ENCODE data around the gene WDR37. TPM values are rescaled to one million over a fixed set of nuclear protein-coding genes. Genes with fewer than 3 reads are reported as not detected.

WDR37 gene
- total RNA-seq, 1 donor from 2014 or later = 37.9 TPM

DNA sequence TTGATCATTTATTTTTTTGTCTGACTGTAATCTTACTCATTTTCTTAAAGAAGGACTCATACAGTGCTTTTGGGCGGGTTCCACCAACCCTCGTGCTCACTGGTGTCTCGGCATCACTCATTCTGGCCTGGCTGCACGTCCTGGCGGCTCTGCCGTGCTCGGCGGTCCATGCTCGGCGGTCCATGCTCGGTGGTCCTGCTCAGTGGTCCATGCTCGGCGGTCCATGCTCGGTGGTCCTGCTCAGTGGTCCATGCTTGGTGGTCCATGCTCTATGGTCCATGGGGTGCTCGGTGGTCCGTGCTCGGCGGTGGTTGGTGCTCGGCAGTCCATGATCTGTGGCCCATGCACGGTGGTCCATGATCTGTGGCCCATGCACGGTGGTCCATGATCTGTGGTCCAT is 72.5 kb downstream of the WDR37 start:
- DNase-seq = no peak

DNA sequence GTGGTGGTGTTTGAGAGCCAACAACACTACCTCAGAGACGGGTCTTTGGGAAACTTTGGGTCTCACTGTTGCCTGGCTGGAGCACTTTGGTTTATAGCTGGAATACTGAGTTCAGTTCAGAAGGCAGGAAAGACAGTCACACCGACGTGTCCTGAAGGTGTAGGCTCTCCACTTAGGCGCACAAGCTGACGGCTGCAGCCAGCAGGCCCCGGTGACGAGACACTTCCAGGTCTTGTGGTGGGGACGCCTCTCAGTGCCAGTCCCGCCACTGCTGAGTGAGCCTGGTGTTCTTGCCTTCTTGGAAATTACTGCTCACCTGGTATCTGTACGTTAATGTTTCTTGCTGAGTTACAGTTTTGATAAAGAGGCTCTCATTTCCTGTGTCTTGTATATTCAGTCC is 74.0 kb downstream of the WDR37 start:
- DNase-seq = no peak

DNA sequence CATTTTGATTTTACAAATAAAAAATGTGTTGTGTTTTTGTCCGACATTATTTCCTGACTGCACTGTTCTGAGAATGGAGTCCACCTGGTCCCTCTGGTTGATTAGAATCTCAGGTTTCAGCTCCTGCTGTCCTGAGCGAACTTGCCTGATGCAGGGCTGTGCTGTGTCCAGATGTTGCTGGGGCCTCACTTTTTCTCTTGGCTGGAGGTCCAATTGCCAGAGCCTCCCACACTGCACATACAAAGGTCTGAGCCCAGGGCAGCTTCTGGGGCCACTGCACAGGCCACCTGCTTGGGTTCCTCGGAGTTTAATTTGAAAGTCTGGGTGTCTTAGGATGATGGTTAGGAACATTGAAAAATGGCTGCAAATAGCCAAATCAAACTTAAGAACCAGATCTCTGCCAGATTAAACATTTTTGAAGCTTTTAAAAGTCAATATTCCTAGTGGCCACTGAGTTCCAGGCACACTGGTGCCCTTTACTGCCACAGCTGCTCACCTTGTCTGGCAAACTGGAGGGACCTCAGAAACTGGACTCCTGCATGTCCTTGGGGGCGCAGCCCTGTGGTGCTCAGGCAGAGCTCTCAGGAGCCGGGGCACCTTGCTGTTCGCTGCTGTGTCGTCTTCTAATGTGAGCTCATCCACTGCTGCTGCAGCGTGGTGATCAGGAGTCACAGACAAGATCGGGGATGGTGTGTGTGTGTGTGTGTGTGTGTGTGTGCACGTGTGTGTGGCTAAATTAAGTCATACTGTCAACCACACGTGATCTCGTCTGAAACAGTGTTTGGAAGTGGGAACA is 75.0 kb downstream of the WDR37 start:
- DNase-seq = no peak

DNA sequence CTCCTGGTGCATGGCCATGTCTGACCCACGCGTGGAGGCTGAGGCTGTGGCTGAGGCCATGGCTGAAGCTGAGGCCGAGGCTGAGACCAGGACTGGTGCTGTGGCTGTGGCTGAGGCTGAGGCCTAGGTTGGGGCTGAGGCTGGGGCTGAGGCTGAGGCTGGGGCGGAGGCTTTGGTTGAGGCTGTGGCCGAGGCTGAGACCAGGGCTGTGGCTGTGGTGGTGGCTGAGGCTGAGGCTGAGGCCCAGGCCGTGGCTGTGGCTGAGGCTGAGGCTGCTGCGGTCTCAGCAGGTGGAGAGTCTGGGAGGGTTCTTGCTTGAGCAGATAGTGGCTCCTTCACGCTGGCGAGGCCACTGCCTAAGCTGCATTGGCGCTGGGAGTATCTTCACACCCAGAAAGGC is 76.4 kb downstream of the WDR37 start:
- no peak for DNase-seq

DNA sequence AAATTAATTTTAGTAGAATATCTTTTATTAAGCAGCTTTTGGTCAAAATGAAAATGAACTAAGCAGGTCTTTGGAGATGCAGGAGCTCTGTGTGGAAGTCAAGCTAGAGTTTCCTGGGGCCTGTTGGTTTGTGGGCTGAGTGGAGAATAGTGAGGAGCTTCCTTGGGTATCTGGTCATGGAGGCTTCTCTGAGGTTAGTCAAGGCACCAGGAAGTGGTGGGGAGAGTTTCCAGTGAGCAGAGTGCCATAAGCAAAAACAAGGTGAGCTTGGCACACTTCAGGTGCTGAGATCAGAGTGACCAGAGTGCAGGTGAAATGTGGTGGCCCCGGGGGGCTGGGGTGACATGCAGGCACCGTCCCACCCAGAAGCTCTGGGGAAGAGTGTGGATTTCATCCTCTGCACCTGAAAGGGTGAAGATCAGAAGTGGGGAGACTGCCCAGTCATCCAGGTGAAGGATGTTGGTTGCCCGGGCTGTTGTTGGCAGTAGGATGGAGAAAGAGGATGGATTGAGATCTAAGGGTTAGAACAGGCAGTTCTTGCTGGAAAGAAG is 77.4 kb downstream of the WDR37 start:
- no peak for DNase-seq

DNA sequence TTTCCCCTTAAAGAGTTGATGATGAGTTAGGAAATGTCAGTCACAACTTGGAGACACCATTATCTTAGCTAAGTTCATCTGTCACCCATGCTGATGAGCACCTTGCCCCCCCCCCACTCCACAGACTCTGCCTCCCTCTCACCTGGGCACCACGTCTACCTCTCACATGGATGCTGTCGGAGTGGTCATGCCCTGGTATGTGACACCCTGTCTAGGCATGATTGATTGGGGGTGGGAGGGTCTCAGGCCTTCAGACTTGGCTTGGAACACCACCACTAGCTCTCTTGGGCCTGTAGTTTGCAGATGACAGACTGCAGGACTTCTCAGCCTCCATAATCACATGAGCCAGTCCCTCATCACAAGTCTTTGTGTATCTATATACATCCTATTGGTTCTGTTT is 78.0 kb downstream of the WDR37 start:
- DNase-seq = no peak

DNA sequence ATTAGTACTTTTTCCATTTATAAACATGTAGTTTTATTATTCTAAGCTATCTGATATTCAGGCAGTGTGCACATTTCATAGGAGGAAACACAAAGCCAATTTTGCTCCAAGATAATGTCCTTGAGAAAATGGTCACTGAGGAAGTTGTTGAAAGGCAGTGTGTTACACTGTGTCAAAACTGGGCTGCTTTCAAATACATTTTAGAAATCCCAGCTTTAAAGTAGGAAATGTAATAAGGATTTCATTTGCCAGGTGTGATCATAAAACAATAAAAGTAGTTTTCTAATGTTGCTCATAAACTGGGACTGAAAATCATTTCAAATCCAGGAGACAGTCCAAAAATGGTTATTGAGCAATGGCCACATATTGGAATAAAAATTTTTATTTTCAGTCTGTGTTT is 80.1 kb downstream of the WDR37 start:
- no peak for DNase-seq

DNA sequence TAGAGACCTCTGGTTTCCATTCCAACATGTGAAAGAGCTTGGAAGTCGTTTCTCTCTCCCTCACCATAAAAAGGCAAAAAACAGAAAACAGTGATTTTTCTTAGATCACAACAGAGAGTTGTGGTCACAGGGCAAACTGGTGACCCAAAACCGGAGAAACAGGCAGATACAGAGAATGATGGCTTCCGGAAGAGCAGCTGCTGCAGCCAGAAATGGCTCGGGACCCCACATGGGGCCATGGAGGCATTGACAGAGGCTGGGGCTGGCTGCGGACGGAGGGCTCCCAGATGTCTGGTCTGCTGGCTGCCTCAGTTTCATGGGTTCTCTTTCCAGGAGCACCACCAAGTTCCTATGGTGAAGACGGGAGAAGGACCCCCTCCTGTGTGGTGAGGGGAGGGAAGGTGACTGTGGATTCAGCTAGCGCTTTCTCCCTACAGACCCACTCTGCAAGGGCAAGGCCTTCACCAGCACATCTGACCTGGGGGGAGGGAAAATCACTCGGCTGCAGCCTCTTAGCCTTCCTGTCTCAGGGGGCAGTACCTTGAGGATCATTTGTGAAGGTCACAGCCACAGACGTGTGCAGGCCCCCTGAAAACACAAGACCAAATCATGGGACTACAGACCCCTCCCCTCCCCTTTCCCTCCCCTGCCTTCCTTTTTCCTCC is 81.4 kb downstream of the WDR37 start:
- no peak for DNase-seq

DNA sequence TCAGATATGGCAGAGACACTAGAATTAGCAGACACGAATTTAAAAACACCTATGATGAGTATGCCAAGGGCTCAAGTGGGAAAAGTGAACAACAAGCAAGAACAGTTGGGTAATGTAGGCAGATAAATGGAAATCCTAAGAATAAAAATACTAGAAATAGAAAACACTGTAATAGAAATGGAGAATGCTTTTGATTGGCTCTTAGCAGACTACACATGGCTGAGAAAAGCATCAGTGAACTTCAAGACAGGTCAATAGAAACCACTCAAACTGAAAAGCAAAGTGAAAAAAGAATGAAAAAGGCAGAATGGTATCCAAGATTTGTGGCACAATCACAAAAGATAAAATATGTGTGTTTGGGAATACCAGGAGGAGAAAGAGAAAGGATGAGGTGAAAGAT is 82.3 kb downstream of the WDR37 start:
- DNase-seq = no peak

DNA sequence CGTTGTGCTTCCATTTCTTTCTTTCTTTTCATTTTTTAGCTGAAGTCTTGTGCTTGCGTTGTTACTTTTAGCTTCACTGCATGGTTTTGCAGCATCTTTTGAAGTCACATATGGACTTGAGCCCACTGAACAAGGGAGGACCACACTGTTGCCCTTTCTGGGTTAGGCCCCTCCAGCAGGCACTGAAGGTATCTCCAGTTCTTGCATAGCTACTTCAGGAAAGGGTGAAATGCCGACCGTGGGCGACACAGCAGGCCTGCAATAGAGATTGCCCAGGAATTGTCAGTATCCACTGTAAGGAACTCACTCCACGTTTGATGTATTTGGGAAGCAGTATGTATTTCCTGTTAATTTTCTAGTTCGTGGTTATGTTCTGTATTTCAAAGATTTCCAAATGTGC is 85.1 kb downstream of the WDR37 start:
- no peak for DNase-seq

DNA sequence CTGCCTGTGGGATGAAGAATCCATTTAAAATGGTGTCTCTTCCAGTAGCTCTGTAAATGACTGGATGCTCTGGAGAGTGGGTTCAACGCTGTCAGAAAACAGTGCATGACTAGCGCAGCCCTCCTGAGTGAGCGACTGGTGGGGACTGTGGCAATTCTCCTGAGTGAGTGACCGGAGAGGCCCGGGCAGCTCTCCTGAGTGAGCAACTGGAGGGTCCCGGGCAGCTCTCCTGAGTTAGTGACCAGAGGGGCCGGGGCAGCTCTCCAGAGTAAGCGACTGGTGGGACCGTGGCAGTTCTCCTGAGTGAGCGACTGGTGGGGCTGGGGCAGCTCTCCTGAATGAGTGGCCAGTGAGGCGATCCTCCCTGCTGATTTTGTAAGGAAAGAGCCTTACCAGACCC is 85.5 kb downstream of the WDR37 start:
- no peak for DNase-seq

DNA sequence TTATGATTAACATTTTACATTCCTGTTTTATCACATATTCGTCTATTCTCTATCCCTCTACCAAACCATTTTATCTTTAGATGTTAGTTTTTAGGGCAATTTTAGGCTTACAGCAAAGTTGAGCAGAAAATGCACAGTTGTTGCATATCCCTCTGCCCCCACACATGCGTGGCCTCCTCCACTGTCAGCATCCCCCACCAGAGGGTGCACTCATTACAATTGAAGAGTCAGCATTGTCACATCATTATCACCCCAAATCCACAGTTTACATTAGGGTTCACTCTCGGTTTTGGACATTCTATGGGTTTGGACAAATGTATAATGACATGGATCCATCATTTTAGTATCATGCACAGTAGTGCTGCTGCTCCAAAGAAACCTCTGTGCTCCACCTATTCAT is 86.4 kb downstream of the WDR37 start:
- no peak for DNase-seq

DNA sequence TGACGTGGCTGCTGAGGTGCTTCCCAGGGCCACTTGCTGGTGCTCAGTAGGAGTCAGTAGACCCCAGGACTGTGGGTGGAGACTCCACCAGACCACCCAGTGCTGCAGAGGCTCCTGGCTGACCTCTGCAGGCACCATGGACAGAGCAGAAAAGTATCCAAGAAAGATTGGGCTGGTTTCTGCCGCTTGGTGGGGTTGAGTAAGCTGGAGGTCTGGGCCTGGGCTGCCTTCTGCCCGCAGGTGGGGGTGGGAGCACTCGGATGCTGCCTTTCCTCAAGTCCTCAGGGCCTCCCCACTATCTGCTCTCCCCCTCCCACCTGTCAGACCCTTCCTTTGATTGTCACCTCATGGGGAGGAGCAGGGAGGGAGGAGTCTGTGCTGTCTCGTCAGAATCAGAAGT is 91.6 kb downstream of the WDR37 start:
- DNase-seq = no peak

DNA sequence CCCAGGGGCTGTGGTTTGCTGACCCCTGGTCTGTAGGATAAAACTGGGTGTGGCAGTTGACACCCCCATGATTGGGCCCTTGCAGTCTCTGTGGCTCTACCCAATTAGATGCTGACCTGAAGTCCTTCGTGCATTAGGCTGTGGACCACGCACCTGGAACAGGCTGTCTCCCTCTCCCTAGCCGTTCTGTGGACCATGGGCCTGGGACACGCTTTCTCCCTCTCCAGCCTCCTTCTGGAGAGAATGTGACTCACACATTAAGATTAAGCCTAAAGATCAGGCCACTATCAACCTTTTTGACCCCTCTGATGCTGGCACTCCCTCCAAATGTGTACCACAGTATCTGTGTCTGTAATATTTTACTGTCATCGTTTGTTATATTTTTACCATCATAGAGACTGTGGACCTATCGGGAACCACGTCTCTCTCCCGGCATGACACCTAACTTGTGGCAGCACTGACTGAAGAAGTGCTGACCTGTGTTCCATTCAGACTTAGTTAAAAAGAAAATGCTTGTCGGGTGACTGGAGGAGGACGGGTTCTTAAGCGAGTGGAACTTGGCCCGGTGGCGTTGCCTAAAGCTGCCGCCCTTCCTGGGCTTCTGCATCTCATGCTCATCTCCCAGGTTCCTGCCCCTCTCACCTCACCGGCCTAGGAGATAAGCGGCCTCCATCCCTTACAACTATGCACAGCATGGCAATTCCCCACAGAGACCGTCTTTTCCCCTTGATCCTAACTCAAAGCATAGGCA is 92.8 kb downstream of the WDR37 start:
- DNase-seq = no peak

DNA sequence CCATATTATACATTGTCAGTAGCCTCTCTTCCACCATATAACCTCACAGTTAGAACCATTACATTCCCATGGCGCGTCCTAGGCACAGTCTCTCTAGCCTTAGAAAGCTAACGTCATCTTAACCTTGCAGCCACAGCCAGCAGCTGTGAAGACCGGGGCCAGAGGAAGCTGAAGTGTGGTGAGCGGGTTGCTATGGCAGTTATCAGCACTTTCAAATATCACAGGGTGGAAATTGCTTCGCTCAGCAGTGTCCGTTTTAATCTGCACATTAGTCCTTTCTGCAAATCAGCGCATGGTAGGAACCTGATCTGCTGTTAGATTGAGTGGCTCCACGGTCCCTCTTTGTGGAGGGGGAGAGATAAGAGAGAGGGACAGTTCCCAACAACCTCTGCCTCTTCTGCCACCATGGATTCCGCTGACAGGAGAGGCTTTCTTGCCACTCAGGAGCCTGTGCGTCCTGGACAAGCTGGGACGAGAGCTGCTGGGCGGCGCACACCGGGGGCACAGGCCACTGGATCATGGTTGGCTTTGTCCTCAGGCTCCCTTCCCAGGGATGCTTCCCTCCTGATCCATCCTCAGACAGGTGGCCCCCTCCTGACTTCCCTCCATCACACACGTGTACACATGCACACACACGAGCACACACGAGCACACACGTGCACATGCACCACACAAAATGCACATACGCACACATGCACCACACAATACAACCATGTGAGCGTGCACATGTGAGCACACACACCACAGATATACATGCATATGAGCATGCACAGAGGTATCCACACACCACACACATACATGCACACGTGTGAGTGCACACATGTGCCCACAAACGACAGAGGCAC is 93.8 kb downstream of the WDR37 start:
- no peak for DNase-seq

DNA sequence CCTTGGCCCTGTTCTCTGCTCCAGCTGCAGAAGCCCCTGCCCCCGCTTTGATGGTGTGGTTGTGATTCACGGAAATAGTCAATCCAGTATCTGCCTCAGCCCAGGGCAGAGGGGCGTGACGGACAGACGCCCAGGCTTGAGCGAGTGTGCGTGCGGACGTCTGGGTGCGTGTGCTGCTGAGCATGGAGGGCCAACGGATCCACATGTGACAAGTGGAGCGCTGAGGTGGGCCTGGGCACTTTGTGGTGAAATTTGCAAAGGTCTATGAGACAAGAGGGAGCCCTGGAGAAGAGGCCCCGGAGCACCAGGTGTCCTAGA is 94.4 kb downstream of the WDR37 start:
- no peak for DNase-seq

DNA sequence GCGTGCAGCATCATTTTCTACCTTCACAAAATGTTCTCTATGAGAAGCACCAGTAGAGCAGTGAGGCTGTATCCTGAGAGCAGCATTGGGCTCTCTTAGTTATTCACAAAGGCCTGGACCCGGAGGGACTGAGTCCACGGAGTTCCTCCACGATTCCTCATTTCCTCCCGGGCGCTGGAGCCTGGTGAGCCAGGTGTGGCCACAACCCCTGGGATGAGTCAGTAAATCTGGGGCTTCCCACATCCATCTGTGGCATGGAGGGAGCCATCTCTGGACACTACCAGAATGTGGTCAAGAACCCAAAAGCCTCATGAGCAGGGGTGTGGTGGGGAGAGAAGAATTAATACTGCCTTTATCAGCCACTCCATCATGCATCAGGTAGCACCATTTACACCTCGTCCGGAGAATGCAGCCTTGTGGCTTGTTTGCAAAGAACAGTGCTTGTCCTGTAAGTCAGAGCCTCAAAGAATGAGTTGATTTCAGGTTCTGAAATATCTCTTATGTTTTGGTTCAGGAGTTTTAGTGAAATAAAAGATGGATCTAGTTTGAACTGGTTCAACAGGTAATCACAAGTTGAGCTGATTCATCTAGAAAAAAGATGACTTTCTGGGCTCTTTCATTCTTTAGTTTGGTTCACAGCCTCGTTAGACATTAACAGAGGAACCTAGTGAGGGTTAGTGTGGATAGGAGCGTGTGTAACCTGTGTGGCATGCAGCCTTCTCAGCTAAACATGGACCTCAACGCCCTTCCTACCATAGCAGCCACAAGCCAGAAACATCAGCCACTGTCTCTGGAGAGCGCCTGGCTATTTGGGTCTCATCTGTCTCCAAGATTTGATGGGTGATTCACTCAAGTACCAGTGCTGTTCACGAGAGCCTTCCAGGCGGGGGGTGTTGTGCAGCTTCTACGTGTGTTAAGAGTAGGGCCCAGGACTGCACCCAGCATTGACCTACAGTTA is 95.2 kb downstream of the WDR37 start:
- no peak for DNase-seq

DNA sequence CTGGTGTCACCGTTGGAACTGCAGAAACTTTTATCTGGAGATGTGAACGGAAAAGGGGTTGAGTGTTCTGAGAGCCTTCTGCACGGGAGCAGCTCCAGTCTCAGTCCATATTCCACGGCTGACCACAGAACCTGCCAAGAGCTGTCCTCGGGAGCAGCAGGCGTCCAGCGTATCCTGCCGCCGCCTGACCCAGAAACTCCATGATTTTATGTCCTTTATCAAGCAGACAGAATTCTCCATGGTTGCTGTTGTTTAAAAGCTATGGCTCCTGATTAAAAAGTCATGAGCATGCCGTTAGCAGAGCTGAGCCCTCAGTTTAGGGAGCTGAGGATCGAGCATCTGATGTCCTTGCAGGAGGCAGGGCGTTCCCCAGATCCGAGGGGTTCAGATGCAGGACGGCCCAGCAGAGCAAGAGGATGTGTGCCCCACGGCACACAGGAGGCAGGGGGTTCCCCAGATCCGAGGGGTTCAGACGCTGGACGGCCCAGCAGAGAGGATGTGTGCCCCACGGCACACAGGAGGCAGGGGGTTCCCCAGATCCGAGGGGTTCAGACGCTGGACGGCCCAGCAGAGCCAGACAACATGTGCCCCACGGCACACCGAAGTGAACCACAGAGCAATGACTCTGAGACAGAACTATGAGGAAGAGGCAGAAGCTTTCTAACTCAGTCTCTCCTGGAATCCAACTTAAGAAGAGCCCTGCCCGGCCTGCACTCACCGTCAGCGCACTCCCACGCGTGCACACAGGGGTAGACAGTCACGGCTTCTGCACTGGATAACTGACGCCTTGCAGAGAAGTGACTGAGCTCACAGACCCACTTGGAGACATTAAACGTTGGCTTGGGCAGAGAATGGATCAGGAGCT is 96.4 kb downstream of the WDR37 start:
- no peak for DNase-seq

DNA sequence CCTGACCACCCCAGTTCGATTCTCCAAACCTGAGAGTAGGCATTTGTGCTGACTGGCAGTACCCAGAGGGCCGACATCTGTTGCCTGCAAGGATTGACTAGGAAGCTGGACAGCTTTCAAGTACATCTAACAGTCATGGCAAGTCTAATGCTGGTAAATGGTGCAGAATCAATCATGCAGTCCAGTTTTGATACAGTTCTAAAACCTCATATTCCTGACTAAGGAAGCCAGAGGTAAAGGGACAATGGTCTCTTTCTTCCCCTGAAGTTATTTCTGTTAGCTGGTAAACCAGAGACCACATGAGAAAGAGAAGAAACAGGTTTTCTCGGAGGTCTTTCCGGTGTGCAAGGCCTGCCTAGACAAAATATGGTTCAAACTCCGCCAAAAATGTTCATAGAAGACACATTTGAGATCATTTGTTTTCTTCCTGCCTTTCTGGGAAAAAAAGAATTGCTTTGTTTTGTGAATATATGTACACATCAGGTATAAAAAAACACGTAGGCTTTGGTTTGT is 97.1 kb downstream of the WDR37 start:
- DNase-seq = no peak

DNA sequence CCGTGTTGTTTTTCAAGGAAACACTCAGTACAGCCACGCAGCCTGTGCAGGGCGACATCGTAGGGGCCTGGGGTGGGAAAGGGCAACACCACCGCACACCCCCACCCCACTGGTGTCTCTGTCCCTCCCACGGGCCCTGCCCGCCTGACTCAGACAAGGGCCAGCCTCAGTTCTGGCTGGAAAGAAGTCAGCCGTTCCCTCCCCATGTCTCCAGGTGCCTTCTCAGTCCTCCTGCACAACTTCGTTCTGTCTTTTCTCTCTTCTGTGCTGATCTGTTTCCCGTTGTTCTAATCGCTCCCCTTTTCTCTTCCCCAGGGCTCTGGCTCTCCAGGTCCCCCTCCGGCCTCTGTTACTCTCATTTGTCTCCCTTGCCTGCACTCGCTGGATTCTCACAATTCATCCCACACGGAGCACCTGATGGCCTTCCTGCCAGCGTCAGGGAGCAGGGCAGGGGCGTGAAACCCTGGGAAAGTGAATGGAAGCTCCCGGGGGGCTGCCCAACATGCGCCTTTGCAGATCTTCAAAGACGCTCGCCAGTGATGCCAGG is 97.7 kb downstream of the WDR37 start:
- DNase-seq = no peak
